HG03025 (cell line): ENCODE data around the gene PLB1.

Experiments
- ATAC-seq: cut with Tn5 transposase; IDR thresholded peaks from one replicate; pipeline ENCODE4 v1.9.1; 2021; ENCODE audit warnings: mild to moderate bottlenecking, moderate library complexity; ENCODE audit not compliant: unreplicated experiment, low FRiP score

Gene PLB1

DNA sequence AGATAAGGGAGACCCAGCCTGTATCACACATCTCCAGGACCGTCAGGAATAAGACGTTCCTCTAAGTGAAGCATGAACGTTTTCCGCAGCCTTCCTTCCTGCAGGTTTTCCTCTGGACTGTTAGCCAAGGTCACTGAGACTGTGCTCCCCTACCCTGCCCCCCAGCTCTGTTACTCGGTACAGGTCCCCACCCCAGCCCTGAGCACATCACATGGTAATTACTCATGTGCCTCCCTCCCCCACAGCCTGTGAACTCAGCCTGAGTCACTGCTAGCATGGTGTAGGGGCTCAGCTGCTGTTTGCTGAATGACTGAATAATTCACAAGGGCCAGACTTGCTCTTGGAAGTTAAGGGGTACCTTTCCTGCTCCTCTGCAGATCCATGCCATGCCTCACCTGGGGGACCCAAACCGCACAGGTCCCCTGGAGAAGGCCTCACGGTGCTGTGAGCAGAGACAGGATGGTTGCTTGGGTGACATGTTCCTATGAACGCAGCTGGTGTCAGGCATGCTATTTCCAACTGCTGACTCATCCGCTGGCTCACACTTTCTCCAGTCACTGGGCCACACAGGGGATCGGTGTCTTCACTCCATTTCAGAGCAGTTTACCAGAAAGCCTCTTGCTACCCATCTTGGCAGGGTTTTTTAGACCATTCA is 88.2 kb downstream of the PLB1 start:
- ATAC-seq = no peak

DNA sequence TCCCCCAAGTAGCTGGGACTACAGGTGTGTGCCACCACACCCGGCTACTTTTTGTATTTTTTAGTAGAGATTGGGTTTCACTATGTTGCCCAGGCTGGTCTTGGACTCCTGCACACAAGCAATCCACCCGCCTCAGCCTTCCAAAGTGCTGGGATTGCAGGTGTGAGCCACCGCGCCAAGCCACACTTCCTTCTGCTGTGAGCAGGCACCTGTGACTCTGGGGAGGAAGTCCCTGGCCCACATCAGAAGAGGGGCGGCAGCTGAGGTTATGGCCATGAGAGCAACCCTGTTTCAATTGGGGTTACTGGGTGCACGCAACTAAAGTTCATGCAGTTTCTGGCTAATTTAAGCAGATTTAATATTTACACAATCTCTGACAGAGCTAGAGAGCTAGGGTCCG is 91.0 kb downstream of the PLB1 start:
- ATAC-seq = no peak

DNA sequence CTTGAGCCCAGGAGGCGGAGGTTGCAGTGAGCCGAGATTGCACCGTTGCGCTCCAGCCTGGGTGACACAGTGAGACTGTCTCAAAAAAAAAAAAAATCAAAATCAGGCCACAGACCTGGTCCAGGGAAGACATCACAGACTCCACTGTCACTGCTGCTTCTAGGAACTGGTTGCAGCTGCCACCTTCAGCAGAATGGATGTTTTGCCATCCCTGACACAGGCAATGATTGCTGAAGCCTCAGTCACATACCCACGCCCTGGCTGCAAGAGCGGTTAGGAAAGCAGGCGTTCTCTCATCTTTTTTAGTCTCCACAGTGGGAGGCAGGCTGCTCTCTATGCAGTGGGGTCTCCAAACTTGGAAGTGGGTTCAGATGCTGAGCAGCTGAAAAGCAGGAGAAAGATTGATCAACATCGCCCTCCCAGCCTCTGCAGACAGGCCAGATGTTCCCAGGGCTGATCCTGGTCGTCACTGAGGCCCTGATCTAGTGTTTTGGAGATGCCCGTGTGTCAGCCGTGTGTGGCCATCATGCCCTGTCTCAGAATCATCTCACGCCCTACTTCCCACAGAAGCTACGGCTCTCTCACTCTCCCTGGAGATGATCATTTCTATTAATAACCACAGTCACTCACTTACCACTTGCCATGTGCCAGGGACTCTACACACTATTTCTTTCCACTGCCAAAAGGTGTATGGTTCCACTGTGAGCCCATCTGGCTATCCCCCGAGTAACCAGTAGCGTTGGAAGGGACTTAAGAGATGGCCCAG is 91.8 kb downstream of the PLB1 start:
- ATAC-seq = no peak

GRCh38 chr2:28588292-28588670 is 92.4 kb downstream of the PLB1 start:
- no peak for ATAC-seq

GRCh38 chr2:28589746-28590463 is 94.0 kb downstream of the PLB1 start:
- ATAC-seq = no peak

DNA sequence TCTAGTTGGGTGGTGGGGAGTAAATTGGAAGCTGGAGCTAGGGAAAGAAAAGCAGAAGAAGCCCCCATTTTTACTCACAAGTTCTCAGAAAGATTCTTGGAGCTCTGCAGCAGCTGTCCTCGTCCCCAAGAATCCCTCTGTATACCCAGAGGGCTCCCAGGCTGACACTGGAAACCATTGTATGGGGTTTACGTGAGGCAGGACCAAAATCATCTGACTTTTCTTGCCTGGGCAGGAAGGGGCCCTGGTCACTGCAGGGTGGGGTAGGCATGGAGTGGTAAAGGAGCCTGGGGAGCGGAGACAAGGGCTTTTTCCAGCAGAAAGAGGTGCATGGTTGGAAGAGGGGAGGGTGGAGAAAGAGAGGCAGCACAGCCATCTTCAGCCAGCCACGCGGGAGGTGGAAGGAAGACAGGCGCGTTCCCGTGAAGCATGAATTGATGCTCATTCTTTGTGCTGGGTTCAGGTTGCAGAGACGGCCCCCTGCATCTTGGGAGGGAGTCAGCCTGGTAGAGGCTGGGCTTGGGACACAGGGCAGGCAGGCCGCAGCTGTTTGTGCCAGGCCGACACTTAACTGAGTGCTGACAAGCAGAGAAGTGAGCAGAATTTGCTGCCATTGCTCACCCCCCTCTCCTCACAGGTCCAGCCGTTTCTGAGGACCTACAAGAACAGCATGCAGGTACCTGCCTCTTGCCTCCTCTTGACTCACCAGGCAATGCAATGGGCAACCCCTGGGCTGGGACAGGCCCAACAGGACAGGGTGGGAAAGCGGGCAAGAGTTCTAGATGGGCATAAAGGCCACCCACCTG is 94.8 kb downstream of the PLB1 start:
- no peak for ATAC-seq

- ATAC-seq = no peak
Observed at GRCh38 chr2:28591711-28592335, 96.0 kb downstream of the PLB1 start.

DNA sequence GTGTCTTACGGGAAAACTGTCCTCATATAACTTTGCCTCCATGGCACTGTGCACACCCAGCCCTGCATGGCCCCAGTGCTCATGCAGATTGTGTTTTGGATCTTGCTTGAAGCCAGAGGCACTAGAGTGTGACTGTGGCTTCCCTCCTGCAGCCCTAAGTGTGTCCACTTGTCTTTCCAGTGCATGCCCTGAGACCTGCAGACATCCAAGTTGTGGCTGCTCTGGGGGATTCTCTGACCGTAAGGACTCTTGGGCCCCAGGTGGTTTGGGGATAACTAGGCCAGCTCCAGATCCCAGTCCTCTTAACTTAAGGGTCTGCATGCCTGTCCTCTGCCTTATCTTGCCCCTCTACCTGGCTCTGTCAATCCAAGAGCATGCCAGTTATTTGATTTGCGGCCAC is 96.6 kb downstream of the PLB1 start:
- no peak for ATAC-seq

DNA sequence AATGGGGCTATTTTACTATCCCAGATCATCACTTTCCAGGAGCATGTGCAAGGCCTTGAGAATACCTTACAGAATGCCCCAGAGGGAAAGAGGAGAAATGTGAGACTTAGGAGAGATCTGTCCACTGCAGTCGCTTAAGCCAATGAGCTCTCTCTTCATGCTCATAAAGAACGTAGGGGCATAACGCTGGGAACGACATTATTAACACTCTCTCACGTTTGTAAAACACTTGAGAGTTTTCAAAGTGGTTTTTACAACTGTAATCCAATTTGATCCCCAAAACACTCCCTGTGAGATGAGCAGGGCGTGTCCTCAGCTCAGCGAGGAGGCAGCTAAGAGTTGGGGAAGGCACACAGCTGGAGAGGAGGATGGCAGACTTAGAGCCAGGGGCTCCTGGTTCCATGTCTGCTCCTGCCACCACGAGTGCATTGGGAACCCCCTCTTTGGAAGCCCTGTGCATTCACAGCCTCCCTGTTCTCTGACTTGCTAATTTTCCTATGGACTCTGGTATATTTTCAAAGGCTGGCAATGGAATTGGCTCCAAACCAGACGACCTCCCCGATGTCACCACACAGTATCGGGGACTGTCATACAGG is 97.4 kb downstream of the PLB1 start:
- ATAC-seq = no peak

DNA sequence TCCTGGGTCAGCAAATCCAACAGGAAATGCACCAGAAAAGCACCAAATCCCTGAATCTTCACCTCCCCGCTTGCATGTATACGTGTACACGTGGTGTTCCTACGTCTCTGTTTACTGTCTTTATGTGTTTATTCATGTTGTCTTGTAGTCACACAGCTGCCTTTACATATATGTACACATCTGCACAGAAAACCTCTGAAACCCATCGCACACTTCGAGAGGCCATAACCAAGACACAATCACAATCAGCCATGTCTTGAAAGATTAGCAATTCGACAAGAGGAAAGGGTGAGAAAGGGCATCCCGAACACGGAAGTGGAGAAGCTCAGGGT is 98.1 kb downstream of the PLB1 start:
- no peak for ATAC-seq

GRCh38 chr2:28594332-28595108 is 98.7 kb downstream of the PLB1 start:
- ATAC-seq = peak; percentile 65

GRCh38 chr2:28595323-28595722 is 99.5 kb downstream of the PLB1 start:
- no peak for ATAC-seq

DNA sequence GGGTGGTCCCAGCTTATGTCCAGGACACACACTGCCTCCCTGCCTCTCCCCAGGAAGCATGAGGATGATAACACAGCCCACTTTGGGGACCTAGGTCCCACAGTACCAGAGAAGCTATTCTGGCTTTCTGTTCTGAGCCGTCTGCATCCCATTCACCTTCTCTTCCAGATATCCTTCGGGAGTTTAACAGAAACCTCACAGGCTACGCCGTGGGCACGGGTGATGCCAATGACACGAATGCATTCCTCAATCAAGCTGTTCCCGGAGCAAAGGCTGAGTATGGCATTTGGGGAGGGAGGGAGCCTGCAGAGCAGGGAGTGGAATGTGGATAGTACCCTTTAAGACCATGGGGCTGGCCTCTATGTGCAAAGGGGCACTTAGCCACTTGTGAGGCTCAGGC is 102.6 kb downstream of the PLB1 start:
- no peak for ATAC-seq

GRCh38 chr2:28600181-28600580 is 104.3 kb downstream of the PLB1 start:
- no peak for ATAC-seq

GRCh38 chr2:28601616-28602015 is 105.8 kb downstream of the PLB1 start:
- ATAC-seq = no peak

DNA sequence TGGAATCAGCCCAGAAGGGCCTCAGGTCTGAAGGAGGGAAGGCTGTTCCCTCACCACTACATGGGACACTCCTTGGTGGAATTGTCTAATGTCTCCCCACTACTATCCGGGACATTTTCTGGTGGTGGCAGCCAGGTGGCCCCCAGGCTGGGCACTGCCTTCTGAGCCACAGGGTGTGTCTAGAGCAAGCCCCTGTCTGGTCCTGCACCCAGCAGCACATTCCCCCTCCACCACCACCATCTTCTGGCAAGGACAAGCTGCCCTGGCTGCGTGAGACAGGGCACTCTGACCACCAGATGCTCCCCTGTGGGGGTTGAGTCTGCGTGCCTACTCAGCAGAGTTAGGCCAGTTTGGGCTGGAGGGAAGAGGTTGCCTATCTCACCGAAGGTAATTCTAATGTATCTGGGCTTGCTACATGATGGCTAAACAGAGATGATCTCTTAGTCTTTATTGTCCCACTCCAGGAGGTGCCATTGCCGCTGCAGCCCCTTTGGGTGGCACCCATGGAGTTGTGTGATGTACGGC is 106.3 kb downstream of the PLB1 start:
- ATAC-seq = no peak

GRCh38 chr2:28602751-28603639 is 107.1 kb downstream of the PLB1 start:
- no peak for ATAC-seq

GRCh38 chr2:28603821-28604220 is 108.0 kb downstream of the PLB1 start:
- no peak for ATAC-seq
